H1 (cell line): Measurements from ENCODE around the gene HADHB.

ENCODE experiments used
- BRCA1 ChIP-seq: IDR thresholded peaks from 2 replicates; pipeline ENCODE4 v1.6.1; 2012; ENCODE audit warnings: low read depth, low read length, improper control_type of control experiment
- CEBPB ChIP-seq: IDR thresholded peaks from 2 replicates; pipeline ENCODE4 v1.6.1; 2012; ENCODE audit warnings: low read depth, low read length
- POLR2A ChIP-seq, 2 experiments: IDR thresholded peaks; 1 replicate in 1 of 2; 2 replicates in 1 of 2; pipeline ENCODE4 v1.6.1; 2011; ENCODE audit warnings: low read depth in 2 of 2, low read length in 2 of 2, mild to moderate bottlenecking in 2 of 2; ENCODE audit errors: control extremely low read depth in 1 of 2
- RAD21 ChIP-seq, 2 experiments: IDR thresholded peaks in 1 of 2; conservative IDR thresholded peaks in 1 of 2; 2 replicates each; pipeline ENCODE4 v1.6.1; 2011; ENCODE audit warnings: low read depth in 2 of 2, low read length in 2 of 2, improper control_type of control experiment in 1 of 2, inconsistent platforms in 1 of 2, mild to moderate bottlenecking in 1 of 2, moderate library complexity in 1 of 2
- TAF1 ChIP-seq: IDR thresholded peaks from 2 replicates; pipeline ENCODE4 v1.6.1; 2011; ENCODE audit warnings: mild to moderate bottlenecking, low read depth, low read length
- TEAD4 ChIP-seq: IDR thresholded peaks from 2 replicates; pipeline ENCODE4 v1.6.1; 2012; ENCODE audit warnings: low read depth, low read length, inconsistent platforms, mixed read lengths

DNA sequence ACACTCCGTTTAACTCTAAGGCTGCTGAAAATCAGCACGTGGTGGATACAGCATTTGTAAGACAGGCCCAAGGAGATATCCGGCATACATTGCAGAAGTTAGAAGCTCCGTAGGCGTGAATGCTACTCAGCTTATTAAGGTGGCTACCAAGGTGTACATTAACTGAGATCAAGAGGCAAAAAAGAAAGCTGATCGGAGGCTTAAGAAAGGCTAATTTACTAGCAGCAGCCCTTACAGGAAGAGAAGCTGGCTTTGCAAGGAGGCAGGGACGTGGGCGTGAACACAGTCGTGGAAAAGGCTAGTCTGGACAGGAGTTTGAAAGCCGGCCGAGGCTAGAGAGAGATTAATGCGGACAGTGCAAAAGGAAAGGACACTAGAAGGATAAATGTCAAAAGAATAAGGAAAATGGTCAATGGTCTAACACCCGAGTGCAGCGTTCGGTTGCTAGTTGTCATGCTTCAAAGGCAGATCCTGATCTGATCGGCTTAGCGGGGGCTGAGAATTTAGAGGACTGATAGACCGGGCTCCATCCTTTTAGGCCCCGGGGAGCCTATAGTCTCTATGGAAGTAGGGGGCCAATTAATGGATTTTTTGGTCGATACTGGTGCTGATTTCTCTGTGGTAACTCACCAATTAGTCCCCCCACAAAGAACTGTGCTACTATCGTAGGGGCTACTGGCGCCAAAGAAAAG, 55.6 kb downstream of the HADHB start:
- TF ChIP-seq BRCA1 (no peak), TAF1 (no peak), CEBPB (no peak), RAD21 (IDR thresholded peaks at IDR 0.05 in 1 of 2, conservative IDR thresholded peaks at IDR 0.05 in 1 of 2; ENCODE audit: low read depth in 2 of 2, low read length in 2 of 2) (no peak), TEAD4 (no peak), POLR2A (IDR thresholded peaks at IDR 0.05; ENCODE audit: control extremely low read depth in 1 of 2, low read depth in 2 of 2, low read length in 2 of 2) (no peak)
